ENCODE measurements around the gene CFAP58. TPM values are rescaled to one million over a fixed set of nuclear protein-coding genes. Genes with fewer than 3 reads are reported as not detected.

CFAP58 gene
- total and polyA plus RNA-seq, 2 donors, result 0.19 to 0.34 TPM

- Histone ChIP-seq H3K4me1 (ENCODE audit: control insufficient read depth in 2 of 2, insufficient read depth in 2 of 2, low read length in 2 of 2) (no peaks in the 10 kb centered on the region), H3K36me3 (ENCODE audit: control insufficient read depth in 2 of 2, insufficient read depth in 2 of 2, low read length in 1 of 2) (no peaks in the 10 kb centered on the region), H3K9me3 (ENCODE audit: control insufficient read depth in 2 of 2, insufficient read depth in 1 of 2, low read length in 1 of 2) (no peaks in the 10 kb centered on the region), H3K27me3 (ENCODE audit: control insufficient read depth in 2 of 2, insufficient read depth in 1 of 2, low read length in 1 of 2) (no peaks in the 10 kb centered on the region), H3K4me3 (ENCODE audit: low read length in 2 of 2) (no peak overlapping the region), H3K27ac (ENCODE audit: low read depth in 1 of 2, low read length in 1 of 2) (no peak overlapping the region)
- DNase-seq (ENCODE audit: low read depth in 6 of 9, low spot score in 9 of 9), result no peak
- 91% methylated on average over 2 of the region's 2 CpGs for WGBS
Observed at GRCh38 chr10:104472957-104473745, 119.5 kb downstream of the CFAP58 start.

GRCh38 chr10:104478380-104478779 is 124.7 kb downstream of the CFAP58 start:
- Histone ChIP-seq H3K4me1 (ENCODE audit: control insufficient read depth in 2 of 2, insufficient read depth in 2 of 2, low read length in 2 of 2) (no peaks in the 10 kb centered on the region), H3K4me3 (ENCODE audit: low read length in 2 of 2) (no peak overlapping the region), H3K27me3 (ENCODE audit: control insufficient read depth in 2 of 2, insufficient read depth in 1 of 2, low read length in 1 of 2) (no peaks in the 10 kb centered on the region), H3K27ac (ENCODE audit: low read depth in 1 of 2, low read length in 1 of 2) (no peak overlapping the region), H3K9me3 (ENCODE audit: control insufficient read depth in 2 of 2, insufficient read depth in 1 of 2, low read length in 1 of 2) (no peaks in the 10 kb centered on the region), H3K36me3 (ENCODE audit: control insufficient read depth in 2 of 2, insufficient read depth in 2 of 2, low read length in 1 of 2) (no peaks in the 10 kb centered on the region)
- WGBS, result 97% methylated on average over 3 of the region's 3 CpGs
- DNase-seq (ENCODE audit: low read depth in 6 of 9, low spot score in 9 of 9), result no peak

- no peak overlapping the region for H3K27ac ChIP-seq (ENCODE audit: low read depth in 1 of 2, low read length in 1 of 2)
- DNase-seq (ENCODE audit: low read depth in 6 of 9, low spot score in 9 of 9), result no peak
- WGBS, result 79% methylated on average over 6 of the region's 6 CpGs
- H3K27me3 ChIP-seq (ENCODE audit: control insufficient read depth in 2 of 2, insufficient read depth in 1 of 2, low read length in 1 of 2), result no peaks in the 10 kb centered on the region
- no peaks in the 10 kb centered on the region for H3K4me1 ChIP-seq (ENCODE audit: control insufficient read depth in 2 of 2, insufficient read depth in 2 of 2, low read length in 2 of 2)
- no peaks in the 10 kb centered on the region for H3K36me3 ChIP-seq (ENCODE audit: control insufficient read depth in 2 of 2, insufficient read depth in 2 of 2, low read length in 1 of 2)
- H3K4me3 ChIP-seq (ENCODE audit: low read length in 2 of 2), result no peak overlapping the region
- H3K9me3 ChIP-seq (ENCODE audit: control insufficient read depth in 2 of 2, insufficient read depth in 1 of 2, low read length in 1 of 2), result no peaks in the 10 kb centered on the region
Observed at GRCh38 chr10:104479906-104480593, 126.4 kb downstream of the CFAP58 start.

GRCh38 chr10:104480797-104481196 is 127.2 kb downstream of the CFAP58 start:
- WGBS, result 87% methylated on average over 3 of the region's 3 CpGs
- H3K36me3 ChIP-seq (ENCODE audit: control insufficient read depth in 2 of 2, insufficient read depth in 2 of 2, low read length in 1 of 2), result no peaks in the 10 kb centered on the region

GRCh38 chr10:104483582-104483981 is 129.9 kb downstream of the CFAP58 start:
- Histone ChIP-seq H3K27me3 (ENCODE audit: control insufficient read depth in 2 of 2, insufficient read depth in 1 of 2, low read length in 1 of 2) (no peaks in the 10 kb centered on the region), H3K4me3 (ENCODE audit: low read length in 2 of 2) (no peak overlapping the region), H3K36me3 (ENCODE audit: control insufficient read depth in 2 of 2, insufficient read depth in 2 of 2, low read length in 1 of 2) (no peaks in the 10 kb centered on the region), H3K9me3 (ENCODE audit: control insufficient read depth in 2 of 2, insufficient read depth in 1 of 2, low read length in 1 of 2) (no peaks in the 10 kb centered on the region), H3K27ac (ENCODE audit: low read depth in 1 of 2, low read length in 1 of 2) (no peak overlapping the region), H3K4me1 (ENCODE audit: control insufficient read depth in 2 of 2, insufficient read depth in 2 of 2, low read length in 2 of 2) (no peaks in the 10 kb centered on the region)
- no peak for DNase-seq (ENCODE audit: low read depth in 6 of 9, low spot score in 9 of 9)
- 46% methylated on average over 6 of the region's 6 CpGs for WGBS

More at GRCh38 chr10:104480797-104481196, 127.2 kb downstream of the CFAP58 start:
- H3K9me3 ChIP-seq (ENCODE audit: control insufficient read depth in 2 of 2, insufficient read depth in 1 of 2, low read length in 1 of 2), result no peaks in the 10 kb centered on the region
- H3K4me3 ChIP-seq (ENCODE audit: low read length in 2 of 2), result no peak overlapping the region
- H3K27me3 ChIP-seq (ENCODE audit: control insufficient read depth in 2 of 2, insufficient read depth in 1 of 2, low read length in 1 of 2), result no peaks in the 10 kb centered on the region
- no peak for DNase-seq (ENCODE audit: low read depth in 6 of 9, low spot score in 9 of 9)
- no peak overlapping the region for H3K27ac ChIP-seq (ENCODE audit: low read depth in 1 of 2, low read length in 1 of 2)
- H3K4me1 ChIP-seq (ENCODE audit: control insufficient read depth in 2 of 2, insufficient read depth in 2 of 2, low read length in 2 of 2), result no peaks in the 10 kb centered on the region

- Histone ChIP-seq H3K27ac (ENCODE audit: low read depth in 1 of 2, low read length in 1 of 2) (no peak overlapping the region), H3K36me3 (ENCODE audit: control insufficient read depth in 2 of 2, insufficient read depth in 2 of 2, low read length in 1 of 2) (no peaks in the 10 kb centered on the region), H3K4me1 (ENCODE audit: control insufficient read depth in 2 of 2, insufficient read depth in 2 of 2, low read length in 2 of 2) (no peaks in the 10 kb centered on the region), H3K4me3 (ENCODE audit: low read length in 2 of 2) (no peak overlapping the region), H3K9me3 (ENCODE audit: control insufficient read depth in 2 of 2, insufficient read depth in 1 of 2, low read length in 1 of 2) (no peaks in the 10 kb centered on the region), H3K27me3 (ENCODE audit: control insufficient read depth in 2 of 2, insufficient read depth in 1 of 2, low read length in 1 of 2) (no peaks in the 10 kb centered on the region)
- WGBS, result 91% methylated on average over 3 of the region's 3 CpGs
- DNase-seq (ENCODE audit: low read depth in 6 of 9, low spot score in 9 of 9), result no peak
Observed at GRCh38 chr10:104485632-104486031, 132.0 kb downstream of the CFAP58 start.

GRCh38 chr10:104486803-104487202 is 133.2 kb downstream of the CFAP58 start:
- H3K4me3 ChIP-seq (ENCODE audit: low read length in 2 of 2), result no peak overlapping the region
- H3K36me3 ChIP-seq (ENCODE audit: control insufficient read depth in 2 of 2, insufficient read depth in 2 of 2, low read length in 1 of 2), result no peaks in the 10 kb centered on the region
- H3K4me1 ChIP-seq (ENCODE audit: control insufficient read depth in 2 of 2, insufficient read depth in 2 of 2, low read length in 2 of 2), result no peaks in the 10 kb centered on the region
- WGBS, result 94% methylated on average over 1 of the region's 1 CpG
- no peaks in the 10 kb centered on the region for H3K9me3 ChIP-seq (ENCODE audit: control insufficient read depth in 2 of 2, insufficient read depth in 1 of 2, low read length in 1 of 2)
- no peaks in the 10 kb centered on the region for H3K27me3 ChIP-seq (ENCODE audit: control insufficient read depth in 2 of 2, insufficient read depth in 1 of 2, low read length in 1 of 2)
- H3K27ac ChIP-seq (ENCODE audit: low read depth in 1 of 2, low read length in 1 of 2), result no peak overlapping the region
- no peak for DNase-seq (ENCODE audit: low read depth in 6 of 9, low spot score in 9 of 9)

GRCh38 chr10:104487794-104488438 is 134.3 kb downstream of the CFAP58 start:
- H3K27me3 ChIP-seq (ENCODE audit: control insufficient read depth in 2 of 2, insufficient read depth in 1 of 2, low read length in 1 of 2), result no peaks in the 10 kb centered on the region
- no peaks in the 10 kb centered on the region for H3K9me3 ChIP-seq (ENCODE audit: control insufficient read depth in 2 of 2, insufficient read depth in 1 of 2, low read length in 1 of 2)
- 89% methylated on average over 7 of the region's 7 CpGs for WGBS
- DNase-seq (ENCODE audit: low read depth in 6 of 9, low spot score in 9 of 9), result no peak
- no peak overlapping the region for H3K27ac ChIP-seq (ENCODE audit: low read depth in 1 of 2, low read length in 1 of 2)
- H3K4me1 ChIP-seq (ENCODE audit: control insufficient read depth in 2 of 2, insufficient read depth in 2 of 2, low read length in 2 of 2), result no peaks in the 10 kb centered on the region
- no peaks in the 10 kb centered on the region for H3K36me3 ChIP-seq (ENCODE audit: control insufficient read depth in 2 of 2, insufficient read depth in 2 of 2, low read length in 1 of 2)
- H3K4me3 ChIP-seq (ENCODE audit: low read length in 2 of 2), result no peak overlapping the region

- DNase-seq (ENCODE audit: low read depth in 6 of 9, low spot score in 9 of 9), result no peak
- H3K27ac ChIP-seq (ENCODE audit: low read depth in 1 of 2, low read length in 1 of 2), result no peak overlapping the region
- H3K4me3 ChIP-seq (ENCODE audit: low read length in 2 of 2), result no peak overlapping the region
- no peaks in the 10 kb centered on the region for H3K36me3 ChIP-seq (ENCODE audit: control insufficient read depth in 2 of 2, insufficient read depth in 2 of 2, low read length in 1 of 2)
- 90% methylated on average over 2 of the region's 2 CpGs for WGBS
- no peaks in the 10 kb centered on the region for H3K4me1 ChIP-seq (ENCODE audit: control insufficient read depth in 2 of 2, insufficient read depth in 2 of 2, low read length in 2 of 2)
- H3K27me3 ChIP-seq (ENCODE audit: control insufficient read depth in 2 of 2, insufficient read depth in 1 of 2, low read length in 1 of 2), result no peaks in the 10 kb centered on the region
- no peaks in the 10 kb centered on the region for H3K9me3 ChIP-seq (ENCODE audit: control insufficient read depth in 2 of 2, insufficient read depth in 1 of 2, low read length in 1 of 2)
Observed at GRCh38 chr10:104488439-104488832, 134.8 kb downstream of the CFAP58 start.

All from thymus (tissue), 11 donors.